ENCODE data around the gene LPAR6. TPM values are rescaled to one million over a fixed set of nuclear protein-coding genes. Genes with fewer than 3 reads are reported as not detected.
"Not testable (repeated sequence)": the region's sequence is repeated elsewhere in the genome, so short reads cannot be mapped to it uniquely, and the experiment has no call there.

Gene LPAR6
- total RNA-seq, 1 donor from 2014 or later: 5.8 TPM

- intact Hi-C loops (cut with micrococcal nuclease): no loop called here
- Mint-ChIP-seq H3K9me3 (peaks cover 5% of the 10 kb centered on the region), H3K4me1 (ENCODE audit: low read depth) (peaks cover 32% of the 10 kb centered on the region)
These were observed 19.2 kb upstream of the LPAR6 start for GRCh38 chr13:48431987-48432615.

GRCh38 chr13:48431431-48431830 is 18.5 kb upstream of the LPAR6 start:
- Mint-ChIP-seq H3K9me3 (peaks cover 10% of the 10 kb centered on the region), H3K4me3 (ENCODE audit: low read depth) (no peak overlapping the region), H3K4me1 (ENCODE audit: low read depth) (peaks cover 30% of the 10 kb centered on the region), H3K27ac (no peak overlapping the region), H3K36me3 (ENCODE audit: low read depth) (peaks cover 33% of the 10 kb centered on the region), H3K27me3 (ENCODE audit: low read depth) (no peaks in the 10 kb centered on the region)
- no peak for DNase-seq (ENCODE audit: low spot score)
- intact Hi-C loops (cut with micrococcal nuclease): no loop called here

More at GRCh38 chr13:48431987-48432615, 19.2 kb upstream of the LPAR6 start:
- Mint-ChIP-seq H3K4me3 (ENCODE audit: low read depth) (no peak overlapping the region), H3K36me3 (ENCODE audit: low read depth) (peaks cover 28% of the 10 kb centered on the region), H3K27ac (no peak overlapping the region), H3K27me3 (ENCODE audit: low read depth) (no peaks in the 10 kb centered on the region)
- no peak for DNase-seq (ENCODE audit: low spot score)

- H3K27me3 Mint-ChIP-seq (ENCODE audit: low read depth): no peaks in the 10 kb centered on the region
These were observed 17.0 kb upstream of the LPAR6 start for GRCh38 chr13:48429886-48430285.

GRCh38 chr13:48429036-48429435 is 16.1 kb upstream of the LPAR6 start:
- peaks cover 10% of the 10 kb centered on the region for H3K9me3 Mint-ChIP-seq
- H3K27ac Mint-ChIP-seq: no peak overlapping the region
- no peaks in the 10 kb centered on the region for H3K27me3 Mint-ChIP-seq (ENCODE audit: low read depth)
- intact Hi-C loops (cut with micrococcal nuclease): no loop called here
- DNase-seq (ENCODE audit: low spot score): no peak
- no peak overlapping the region for H3K4me3 Mint-ChIP-seq (ENCODE audit: low read depth)
- peaks cover 38% of the 10 kb centered on the region for H3K36me3 Mint-ChIP-seq (ENCODE audit: low read depth)
- H3K4me1 Mint-ChIP-seq (ENCODE audit: low read depth): peaks cover 23% of the 10 kb centered on the region

More at GRCh38 chr13:48429886-48430285, 17.0 kb upstream of the LPAR6 start:
- H3K27ac Mint-ChIP-seq: no peak overlapping the region
- H3K4me3 Mint-ChIP-seq (ENCODE audit: low read depth): no peak overlapping the region
- intact Hi-C loops (cut with micrococcal nuclease): no loop called here
- peaks cover 26% of the 10 kb centered on the region for H3K4me1 Mint-ChIP-seq (ENCODE audit: low read depth)
- DNase-seq (ENCODE audit: low spot score): no peak
- H3K9me3 Mint-ChIP-seq: peaks cover 10% of the 10 kb centered on the region
- H3K36me3 Mint-ChIP-seq (ENCODE audit: low read depth): peaks cover 36% of the 10 kb centered on the region

GRCh38 chr13:48426755-48427298 is 13.9 kb upstream of the LPAR6 start:
- H3K27me3 Mint-ChIP-seq (ENCODE audit: low read depth); intact Hi-C loops (cut with micrococcal nuclease); H3K27ac Mint-ChIP-seq; DNase-seq (ENCODE audit: low spot score); H3K4me3 Mint-ChIP-seq (ENCODE audit: low read depth): not testable (repeated sequence)
- Mint-ChIP-seq H3K9me3 (peaks cover 15% of the 10 kb centered on the region), H3K4me1 (ENCODE audit: low read depth) (peaks cover 16% of the 10 kb centered on the region), H3K36me3 (ENCODE audit: low read depth) (peaks cover 39% of the 10 kb centered on the region)

DNA sequence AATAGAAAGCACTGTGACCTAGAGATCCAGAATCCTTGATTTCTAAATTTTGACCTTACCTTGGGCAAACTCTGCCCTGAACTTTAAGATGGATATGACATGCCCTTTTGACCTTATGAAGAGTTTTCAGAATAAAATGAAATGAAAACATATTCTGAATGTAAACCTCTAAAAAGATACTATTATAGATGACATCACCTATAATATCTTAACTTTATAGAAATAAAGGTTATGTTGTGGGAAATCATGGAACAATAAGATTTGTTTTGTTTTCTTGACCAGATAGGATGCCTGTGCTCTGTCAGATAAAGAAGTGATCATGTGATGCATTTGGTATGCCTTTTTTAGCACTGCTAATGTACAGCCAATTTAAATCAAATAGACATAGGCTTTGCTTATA is 13.1 kb upstream of the LPAR6 start:
- DNase-seq (ENCODE audit: low spot score): no peak
- no peaks in the 10 kb centered on the region for H3K27me3 Mint-ChIP-seq (ENCODE audit: low read depth)
- no peak overlapping the region for H3K27ac Mint-ChIP-seq
- H3K36me3 Mint-ChIP-seq (ENCODE audit: low read depth): peaks cover 35% of the 10 kb centered on the region
- intact Hi-C loops (cut with micrococcal nuclease): no loop called here
- peaks cover 20% of the 10 kb centered on the region for H3K9me3 Mint-ChIP-seq
- peaks cover 9% of the 10 kb centered on the region for H3K4me1 Mint-ChIP-seq (ENCODE audit: low read depth)
- H3K4me3 Mint-ChIP-seq (ENCODE audit: low read depth): no peak overlapping the region

DNA sequence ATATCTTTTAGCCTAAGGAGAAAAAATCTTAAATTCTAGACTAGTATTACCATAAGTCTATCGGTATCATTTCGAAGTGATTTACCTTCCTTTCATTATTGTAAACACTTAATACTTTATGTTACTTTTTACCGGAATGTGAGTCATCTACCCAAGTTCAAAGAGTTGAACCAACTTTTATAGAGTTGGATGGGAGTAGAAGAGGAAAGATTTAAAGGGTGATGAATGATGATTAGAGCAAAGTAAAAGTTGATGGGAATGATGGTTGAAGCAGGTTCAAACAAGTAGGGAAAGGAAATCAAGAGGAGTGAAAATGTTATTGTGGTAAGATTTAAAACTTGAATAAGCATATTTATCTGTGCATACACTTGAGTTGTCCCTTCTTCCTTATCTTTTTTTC is 11.3 kb upstream of the LPAR6 start:
- Mint-ChIP-seq H3K36me3 (ENCODE audit: low read depth) (peaks cover 48% of the 10 kb centered on the region), H3K27me3 (ENCODE audit: low read depth) (no peaks in the 10 kb centered on the region), H3K27ac (no peak overlapping the region)

GRCh38 chr13:48422003-48422402 is 9.1 kb upstream of the LPAR6 start:
- H3K4me1 Mint-ChIP-seq (ENCODE audit: low read depth); H3K4me3 Mint-ChIP-seq (ENCODE audit: low read depth); intact Hi-C loops (cut with micrococcal nuclease); H3K27me3 Mint-ChIP-seq (ENCODE audit: low read depth); H3K27ac Mint-ChIP-seq; DNase-seq (ENCODE audit: low spot score): not testable (repeated sequence)
- H3K36me3 Mint-ChIP-seq (ENCODE audit: low read depth): peaks cover 56% of the 10 kb centered on the region
- H3K9me3 Mint-ChIP-seq: peaks cover 51% of the 10 kb centered on the region

More for the DNA sequence above, 11.3 kb upstream of the LPAR6 start:
- intact Hi-C loops (cut with micrococcal nuclease): no loop called here
- DNase-seq (ENCODE audit: low spot score): no peak
- H3K9me3 Mint-ChIP-seq: peaks cover 36% of the 10 kb centered on the region
- H3K4me3 Mint-ChIP-seq (ENCODE audit: low read depth): no peak overlapping the region
- peaks cover 4% of the 10 kb centered on the region for H3K4me1 Mint-ChIP-seq (ENCODE audit: low read depth)

DNA sequence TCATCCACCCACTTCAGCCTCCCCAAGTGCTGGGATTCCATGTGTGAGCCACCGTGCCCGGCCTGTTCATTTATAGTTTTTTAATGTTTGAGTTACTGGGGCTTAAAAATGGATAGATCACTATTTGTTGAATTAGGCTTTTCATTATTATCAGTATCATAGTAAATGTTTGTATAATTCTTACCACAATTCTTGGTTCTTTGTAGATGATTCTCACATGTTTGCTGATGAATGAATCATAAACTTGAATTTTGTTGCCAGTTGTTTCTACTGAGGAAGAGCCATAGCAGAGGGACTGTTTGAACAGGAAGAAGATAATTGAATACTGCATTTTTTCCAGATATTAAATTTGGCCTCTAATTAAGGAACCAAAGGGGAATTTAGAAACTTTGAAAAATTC is 2.6 kb upstream of the LPAR6 start:
- intact Hi-C loops (cut with micrococcal nuclease): no loop called here
- Mint-ChIP-seq H3K36me3 (ENCODE audit: low read depth) (peaks cover 50% of the 10 kb centered on the region), H3K4me3 (ENCODE audit: low read depth) (no peak overlapping the region), H3K27ac (no peak overlapping the region), H3K4me1 (ENCODE audit: low read depth) (peaks cover 22% of the 10 kb centered on the region), H3K27me3 (ENCODE audit: low read depth) (no peaks in the 10 kb centered on the region), H3K9me3 (peaks cover 39% of the 10 kb centered on the region)
- DNase-seq (ENCODE audit: low spot score): no peak

- Mint-ChIP-seq H3K4me3 (ENCODE audit: low read depth) (no peak overlapping the region), H3K9me3 (peaks cover 29% of the 10 kb centered on the region), H3K4me1 (ENCODE audit: low read depth) (peaks cover 28% of the 10 kb centered on the region), H3K27me3 (ENCODE audit: low read depth) (no peaks in the 10 kb centered on the region), H3K27ac (no peak overlapping the region), H3K36me3 (ENCODE audit: low read depth) (peaks cover 45% of the 10 kb centered on the region)
- no peak for DNase-seq (ENCODE audit: low spot score)
- intact Hi-C loops (cut with micrococcal nuclease): no loop called here
These were observed 1.6 kb upstream of the LPAR6 start for GRCh38 chr13:48414501-48414900.

GRCh38 chr13:48411841-48412531 is 927 bp downstream of the LPAR6 start:
- intact Hi-C loops (cut with micrococcal nuclease): loop anchor here (1.0 to 2.0 kb wide), 2 partner anchors 9 to 79 kb away; no protein-coding TSS in a partner anchor
- no peak for DNase-seq (ENCODE audit: low spot score)
- Mint-ChIP-seq H3K4me1 (ENCODE audit: low read depth) (peaks cover 39% of the 10 kb centered on the region), H3K4me3 (ENCODE audit: low read depth) (peak overlapping the region; percentile 91), H3K9me3 (peaks cover 7% of the 10 kb centered on the region), H3K27me3 (ENCODE audit: low read depth) (no peaks in the 10 kb centered on the region), H3K27ac (peak overlapping the region; percentile 90), H3K36me3 (ENCODE audit: low read depth) (peaks cover 31% of the 10 kb centered on the region)

GRCh38 chr13:48411147-48411794 is 1.6 kb downstream of the LPAR6 start:
- intact Hi-C loops (cut with micrococcal nuclease): loop anchor here (1.0 to 2.0 kb wide), 2 partner anchors 8 to 80 kb away; no protein-coding TSS in a partner anchor
- peak overlapping the region; percentile 90 for H3K27ac Mint-ChIP-seq

More at GRCh38 chr13:48411147-48411794, 1.6 kb downstream of the LPAR6 start:
- H3K9me3 Mint-ChIP-seq: peaks cover 5% of the 10 kb centered on the region
- H3K27me3 Mint-ChIP-seq (ENCODE audit: low read depth): no peaks in the 10 kb centered on the region
- H3K4me3 Mint-ChIP-seq (ENCODE audit: low read depth): peak overlapping the region; percentile 91
- H3K4me1 Mint-ChIP-seq (ENCODE audit: low read depth): peaks cover 41% of the 10 kb centered on the region
- DNase-seq (ENCODE audit: low spot score): no peak
- peaks cover 25% of the 10 kb centered on the region for H3K36me3 Mint-ChIP-seq (ENCODE audit: low read depth)
